HG03045 (cell line): ENCODE results near the gene GALNT14.
"Not testable (repeated sequence)": the region's sequence is repeated elsewhere in the genome, so short reads cannot be mapped to it uniquely, and the experiment has no call there.

ENCODE experiments used
- ATAC-seq: cut with Tn5 transposase; IDR thresholded peaks from one replicate; pipeline ENCODE4 v1.9.1; 2021; ENCODE audit warnings: mild to moderate bottlenecking, moderate library complexity; ENCODE audit not compliant: unreplicated experiment

Gene GALNT14, protein sequence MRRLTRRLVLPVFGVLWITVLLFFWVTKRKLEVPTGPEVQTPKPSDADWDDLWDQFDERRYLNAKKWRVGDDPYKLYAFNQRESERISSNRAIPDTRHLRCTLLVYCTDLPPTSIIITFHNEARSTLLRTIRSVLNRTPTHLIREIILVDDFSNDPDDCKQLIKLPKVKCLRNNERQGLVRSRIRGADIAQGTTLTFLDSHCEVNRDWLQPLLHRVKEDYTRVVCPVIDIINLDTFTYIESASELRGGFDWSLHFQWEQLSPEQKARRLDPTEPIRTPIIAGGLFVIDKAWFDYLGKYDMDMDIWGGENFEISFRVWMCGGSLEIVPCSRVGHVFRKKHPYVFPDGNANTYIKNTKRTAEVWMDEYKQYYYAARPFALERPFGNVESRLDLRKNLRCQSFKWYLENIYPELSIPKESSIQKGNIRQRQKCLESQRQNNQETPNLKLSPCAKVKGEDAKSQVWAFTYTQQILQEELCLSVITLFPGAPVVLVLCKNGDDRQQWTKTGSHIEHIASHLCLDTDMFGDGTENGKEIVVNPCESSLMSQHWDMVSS

GRCh38 chr2:31138037-31138962 is at the start of gene GALNT14:
TSS of gene GALNT14 (minus strand) at chr2:31138440. CDS start at chr2:31138086, 354 bp downstream.
- ATAC-seq, result no peak

GRCh38 chr2:31187166-31187565 is 48.9 kb upstream of the GALNT14 start:
- no peak for ATAC-seq

- ATAC-seq, result not testable (repeated sequence)
Measured at GRCh38 chr2:31183973-31184372, 45.7 kb upstream of the GALNT14 start.

DNA sequence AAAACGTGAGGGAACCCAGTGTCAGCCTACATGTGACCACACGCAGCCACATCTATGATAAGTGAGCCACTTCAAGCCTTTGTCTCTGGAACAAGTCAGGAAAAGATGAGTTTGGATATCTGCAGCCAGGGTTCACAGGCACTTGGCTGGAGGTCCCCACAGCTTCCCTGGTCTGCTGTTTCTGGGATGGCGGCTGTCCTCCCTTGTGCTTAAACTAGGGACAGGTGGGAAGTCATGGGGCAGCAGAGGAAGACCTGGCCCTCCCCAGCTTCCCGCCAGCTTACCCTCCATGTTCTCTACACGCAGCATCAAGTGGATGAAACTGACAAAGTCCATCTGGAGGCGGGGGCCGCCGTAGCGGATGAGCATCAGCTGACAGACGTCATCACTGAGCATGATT is 38.5 kb upstream of the GALNT14 start:
- ATAC-seq, result no peak

GRCh38 chr2:31171142-31171541 is 32.9 kb upstream of the GALNT14 start:
- ATAC-seq, result no peak

DNA sequence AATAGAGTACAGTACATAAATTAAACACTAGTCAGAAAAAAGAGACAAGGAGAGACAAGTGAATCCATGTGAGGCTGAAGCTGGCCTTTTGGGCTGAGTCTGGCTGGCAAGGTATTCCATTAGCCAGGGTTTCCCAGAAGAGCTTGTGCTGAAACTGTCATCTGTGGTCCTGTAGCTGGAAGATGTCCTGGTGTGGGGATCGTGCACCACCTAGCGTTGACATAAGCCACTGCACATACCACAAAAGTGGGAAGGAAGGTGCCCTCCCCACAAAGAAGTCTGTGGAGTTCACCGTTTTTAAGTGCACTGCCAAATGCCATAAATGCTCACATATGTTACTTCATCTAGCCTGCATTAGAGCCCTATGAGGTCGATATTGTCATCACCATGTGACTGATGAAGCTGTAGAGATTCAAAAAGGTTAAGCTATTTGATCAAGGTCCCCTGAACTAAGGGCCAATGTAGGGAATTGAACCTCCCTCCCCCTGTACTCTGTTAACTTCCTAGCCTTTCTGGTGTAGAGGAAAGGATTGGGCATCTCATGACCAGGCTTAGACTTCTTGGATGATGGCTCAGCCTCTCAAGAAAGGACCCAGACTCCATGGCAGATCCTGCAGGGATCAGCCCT is 31.9 kb upstream of the GALNT14 start:
- ATAC-seq, result peak; percentile 73

GRCh38 chr2:31168291-31168690 is 30.1 kb upstream of the GALNT14 start:
- no peak for ATAC-seq

- ATAC-seq, result no peak
Measured at GRCh38 chr2:31166925-31167324, 28.7 kb upstream of the GALNT14 start.

- ATAC-seq, result no peak
Measured at GRCh38 chr2:31163011-31163539, 24.8 kb upstream of the GALNT14 start.

- ATAC-seq, result no peak
Measured at GRCh38 chr2:31161637-31162036, 23.4 kb upstream of the GALNT14 start.

DNA sequence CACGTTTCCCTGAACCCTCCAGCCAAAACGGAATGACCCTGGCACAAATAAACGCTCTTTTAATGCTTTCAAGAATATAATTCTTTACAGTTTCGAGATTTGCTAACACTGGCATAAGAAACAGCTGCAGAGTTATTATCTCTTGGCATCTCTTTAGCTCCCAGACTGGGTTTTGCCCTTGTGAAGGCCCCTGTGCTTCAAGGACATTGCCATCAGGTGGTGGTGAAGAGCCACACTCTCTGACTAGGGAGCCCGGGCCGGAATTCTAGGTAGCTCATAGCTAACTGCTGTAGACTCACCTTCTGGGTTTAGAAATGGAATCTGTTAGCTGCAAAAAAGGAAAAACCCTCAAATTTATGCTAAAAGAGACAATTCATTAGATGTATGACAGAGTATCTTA is 13.3 kb upstream of the GALNT14 start:
- ATAC-seq, result no peak

- ATAC-seq, result no peak
Measured at GRCh38 chr2:31150120-31150670, 12.0 kb upstream of the GALNT14 start.

- no peak for ATAC-seq
Measured at GRCh38 chr2:31148514-31148913, 10.3 kb upstream of the GALNT14 start.

GRCh38 chr2:31147645-31148044 is 9.4 kb upstream of the GALNT14 start:
- ATAC-seq, result no peak

DNA sequence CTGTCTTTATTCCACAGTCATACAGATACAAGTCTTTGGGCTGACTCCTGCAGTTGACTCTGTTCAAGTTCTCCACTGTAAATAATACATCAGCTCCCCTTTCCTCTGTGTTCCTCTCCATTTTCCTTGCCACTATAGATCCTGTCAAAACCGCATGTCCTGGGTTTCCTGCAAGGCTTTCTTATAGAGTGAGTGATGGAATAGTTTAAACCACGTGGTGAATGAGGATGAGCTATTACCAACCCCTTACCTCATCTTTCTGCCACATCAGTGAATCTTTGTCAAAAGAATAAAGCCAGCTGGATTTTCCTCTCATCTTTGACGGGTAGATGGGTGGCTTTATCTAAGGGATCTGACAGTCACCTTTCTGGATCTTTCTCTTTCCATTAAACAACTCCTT is 3.9 kb upstream of the GALNT14 start:
- ATAC-seq, result no peak

- ATAC-seq, result no peak
Measured at GRCh38 chr2:31141443-31142085, 3.3 kb upstream of the GALNT14 start.

DNA sequence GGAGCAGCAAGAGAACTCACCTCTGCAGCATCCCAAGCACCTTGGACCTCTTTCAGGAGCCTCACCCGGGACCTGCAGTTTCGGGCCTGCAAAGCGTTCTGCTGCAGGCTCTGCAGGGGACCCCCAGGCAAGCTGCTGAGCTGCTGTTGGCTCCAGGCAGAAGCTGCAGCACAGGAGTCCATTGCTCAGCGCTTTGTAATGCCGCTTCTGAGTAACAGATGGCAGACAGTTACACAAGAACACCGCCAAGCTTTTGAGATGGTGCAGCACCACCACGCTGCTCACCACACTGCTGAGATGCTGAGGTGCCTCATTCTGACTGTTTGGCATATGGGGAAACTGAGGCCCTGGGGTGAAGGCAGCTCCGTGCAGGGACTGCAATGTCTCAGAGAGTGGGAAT is 1.9 kb upstream of the GALNT14 start:
- no peak for ATAC-seq

GRCh38 chr2:31139671-31140070 is 1.4 kb upstream of the GALNT14 start:
- no peak for ATAC-seq

DNA sequence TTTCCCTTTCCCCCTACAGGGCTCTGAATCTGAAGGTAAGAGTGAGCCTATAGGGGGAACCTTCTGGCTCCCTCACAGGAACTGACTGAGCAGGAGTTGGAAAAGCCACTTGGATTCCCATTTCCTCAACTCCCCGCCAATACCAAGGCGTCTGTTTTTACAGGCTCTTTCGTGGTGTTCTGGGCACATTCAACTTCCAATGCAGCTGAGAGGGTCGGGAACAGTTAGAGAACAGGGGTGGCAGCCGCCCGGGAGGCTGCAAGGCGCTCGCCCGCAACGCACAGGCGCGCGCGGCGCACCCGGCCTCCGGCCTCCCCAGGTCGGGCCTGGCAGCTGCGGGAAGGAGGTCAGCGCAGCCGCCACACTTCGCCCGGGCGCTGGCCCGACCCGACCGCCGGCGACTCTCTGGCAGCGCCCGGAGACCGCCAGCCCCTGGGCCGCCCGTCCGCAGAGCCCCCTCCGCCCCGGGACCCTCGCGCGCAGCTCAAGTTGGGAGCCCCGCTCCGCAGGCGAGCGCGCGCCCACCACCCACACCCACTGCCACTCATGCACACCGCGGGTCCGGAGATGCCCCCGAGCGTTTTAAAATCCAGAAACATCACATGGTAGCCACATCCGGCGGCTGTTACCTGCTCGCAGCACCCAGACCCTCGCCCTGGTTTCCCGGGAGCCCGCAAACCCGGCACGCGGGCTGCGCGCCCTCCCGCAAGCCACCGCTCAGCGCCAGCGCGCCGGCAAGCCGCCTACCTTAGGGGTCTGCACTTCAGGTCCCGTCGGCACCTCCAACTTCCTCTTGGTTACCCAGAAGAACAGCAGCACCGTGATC is 816 bp downstream of the GALNT14 start:
- no peak for ATAC-seq
